Panc1 (cell line): ENCODE measurements around the gene GNAT1. TPM values are rescaled to one million over a fixed set of nuclear protein-coding genes. Genes with fewer than 3 reads are reported as not detected.

ENCODE experiments used
- ATAC-seq: fragments of 200-7000 bp; cut with Tn5 transposase; 2 replicates; pipeline ENCODE4 v1.9.1; 2020; ENCODE audit warnings: mild to moderate bottlenecking, moderate library complexity
- BruUV-seq: library from RNA; stranded (reverse); fragments of 400-500 nt; replicated peaks from 2 replicates; lab custom pipeline; 2021; lab: Mats Ljungman, UMichigan
- CTCF ChIA-PET: fragments of 300-600 bp; sonication (Branson Sonifier 250); formaldehyde crosslinking; loops from one replicate; lab custom pipeline; 2022; ENCODE audit warnings: antibody characterized with exemption; lab: Charles Lee
- POLR2A ChIA-PET: fragments of 300-600 bp; sonication (Branson Sonifier 250); formaldehyde crosslinking; loops from one replicate; lab custom pipeline; 2022; ENCODE audit warnings: antibody characterized with exemption; lab: Charles Lee
- DNase-seq: peaks from one replicate; pipeline ENCODE4 v3.0.0-alpha.2; 2010; ENCODE audit warnings: low read depth, low spot score
- H3K27ac ChIP-seq: 2 replicates; pipeline ENCODE4 v1.5.1; 2011; ENCODE audit warnings: mild to moderate bottlenecking, low read length, inconsistent platforms
- H3K27me3 ChIP-seq: fragments of 200-500 bp; sonication (Bioruptor generic); 2 replicates; pipeline ENCODE4 v1.6.0; 2014; ENCODE audit warnings: low read length, inconsistent platforms; ENCODE audit not compliant: control insufficient read depth, insufficient read depth
- H3K36me3 ChIP-seq: fragments of 200-500 bp; sonication (Bioruptor generic); 2 replicates; pipeline ENCODE4 v1.5.1; 2014; ENCODE audit warnings: inconsistent platforms, mild to moderate bottlenecking, low read length, moderate library complexity; ENCODE audit not compliant: control insufficient read depth, insufficient read depth
- H3K4me1 ChIP-seq: 2 replicates; pipeline ENCODE4 v1.5.1; 2011; ENCODE audit warnings: inconsistent platforms, mild to moderate bottlenecking, low read length, moderate library complexity; ENCODE audit not compliant: control insufficient read depth, insufficient read depth
- H3K4me3 ChIP-seq, 2 experiments: 2 replicates each; pipeline ENCODE4 v1.5.1; 2011 to 2012; ENCODE audit warnings: low read depth in 2 of 2, low read length in 2 of 2, mild to moderate bottlenecking in 2 of 2, inconsistent platforms in 1 of 2, moderate library complexity in 1 of 2
- H3K9me3 ChIP-seq: fragments of 200-500 bp; sonication (Bioruptor generic); 2 replicates; pipeline ENCODE4 v1.5.1; 2014; ENCODE audit warnings: low read depth, mild to moderate bottlenecking, inconsistent platforms, low read length, moderate library complexity; ENCODE audit not compliant: control insufficient read depth, insufficient read depth
- POLR2AphosphoS5 ChIP-seq: IDR thresholded peaks from 2 replicates; pipeline ENCODE4 v1.6.1; 2012; ENCODE audit warnings: mild to moderate bottlenecking, low read depth, low read length, moderate library complexity
- REST ChIP-seq, 2 experiments: IDR thresholded peaks; 2 replicates each; pipeline ENCODE4 v1.6.1; 2011 to 2012; ENCODE audit warnings: low read depth in 2 of 2, control low read depth in 1 of 2, low read length in 1 of 2, mild to moderate bottlenecking in 1 of 2, moderate library complexity in 1 of 2; ENCODE audit not compliant: insufficient read depth in 1 of 2
- SIN3A ChIP-seq: IDR thresholded peaks from 2 replicates; pipeline ENCODE4 v1.6.1; 2012; ENCODE audit warnings: low read depth, mild to moderate bottlenecking, low read length, moderate library complexity, borderline replicate concordance; ENCODE audit not compliant: insufficient read depth
- TCF7L2 ChIP-seq: IDR thresholded peaks from 2 replicates; pipeline ENCODE4 v1.6.1; 2011; ENCODE audit warnings: mild to moderate bottlenecking, low read depth, low read length, inconsistent platforms
- in situ Hi-C: cut with HindIII; loops from 2 replicates; pipeline ENCODE4 v1.10.0; 2016; ENCODE audit warnings: low sequenced_read_pairs, low pct_unique_long_range_greater_than_20kb
- intact Hi-C: fragments of 100-400 bp; cut with micrococcal nuclease; formaldehyde crosslinking; loops from one replicate; pipeline ENCODE4 v1.10.0; 2022; ENCODE audit not compliant: unreplicated experiment
- total RNA-seq: library from RNA; stranded (reverse); gene quantifications from one replicate; pipeline ENCODE4 v1.2.1, GENCODE V29; 2021; ENCODE audit not compliant: unreplicated experiment
- TF ChIP-seq, protein P1 (sequence below): fragments of 450-650 bp; IDR thresholded peaks from 2 replicates; pipeline ENCODE4 v1.5.1; 2017; ENCODE audit warnings: mild to moderate bottlenecking

Gene GNAT1
- total RNA-seq, 1 experiment from 2014 or later: not detected

GRCh38 chr3:50238549-50239026 lies 47.2 kb downstream of the GNAT1 start:
- intact Hi-C loops (no loop called here), in situ Hi-C loops (no loop called here)
- no TSS peak for BruUV-seq
- Histone ChIP-seq H3K9me3 (no peaks in the 10 kb centered on the region), H3K27me3 (no peaks in the 10 kb centered on the region), H3K27ac (peak overlapping the region; percentile 83), H3K36me3 (no peaks in the 10 kb centered on the region; the same call in 1 of the 2 replicates), H3K4me1 (peaks cover 33% of the 10 kb centered on the region), H3K4me3 (peak overlapping the region; percentile 83 to 86)
- ChIA-PET CTCF (interaction anchor here (0.6 kb wide), 1 partner anchor 12 kb away, joined by 3 read pairs; no protein-coding TSS in a partner anchor), POLR2A (no interaction called here)
- ATAC-seq (no peak), DNase-seq (no peak)
- TF ChIP-seq TCF7L2 (no peak), POLR2AphosphoS5 (no peak), SIN3A (no peak), REST (IDR thresholded peaks at IDR 0.05; ENCODE audit: insufficient read depth in 1 of 2, low read depth in 2 of 2, low read length in 1 of 2) (no peak)
- TF ChIP-seq, protein P1, sequence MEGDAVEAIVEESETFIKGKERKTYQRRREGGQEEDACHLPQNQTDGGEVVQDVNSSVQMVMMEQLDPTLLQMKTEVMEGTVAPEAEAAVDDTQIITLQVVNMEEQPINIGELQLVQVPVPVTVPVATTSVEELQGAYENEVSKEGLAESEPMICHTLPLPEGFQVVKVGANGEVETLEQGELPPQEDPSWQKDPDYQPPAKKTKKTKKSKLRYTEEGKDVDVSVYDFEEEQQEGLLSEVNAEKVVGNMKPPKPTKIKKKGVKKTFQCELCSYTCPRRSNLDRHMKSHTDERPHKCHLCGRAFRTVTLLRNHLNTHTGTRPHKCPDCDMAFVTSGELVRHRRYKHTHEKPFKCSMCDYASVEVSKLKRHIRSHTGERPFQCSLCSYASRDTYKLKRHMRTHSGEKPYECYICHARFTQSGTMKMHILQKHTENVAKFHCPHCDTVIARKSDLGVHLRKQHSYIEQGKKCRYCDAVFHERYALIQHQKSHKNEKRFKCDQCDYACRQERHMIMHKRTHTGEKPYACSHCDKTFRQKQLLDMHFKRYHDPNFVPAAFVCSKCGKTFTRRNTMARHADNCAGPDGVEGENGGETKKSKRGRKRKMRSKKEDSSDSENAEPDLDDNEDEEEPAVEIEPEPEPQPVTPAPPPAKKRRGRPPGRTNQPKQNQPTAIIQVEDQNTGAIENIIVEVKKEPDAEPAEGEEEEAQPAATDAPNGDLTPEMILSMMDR: no peak

DNA sequence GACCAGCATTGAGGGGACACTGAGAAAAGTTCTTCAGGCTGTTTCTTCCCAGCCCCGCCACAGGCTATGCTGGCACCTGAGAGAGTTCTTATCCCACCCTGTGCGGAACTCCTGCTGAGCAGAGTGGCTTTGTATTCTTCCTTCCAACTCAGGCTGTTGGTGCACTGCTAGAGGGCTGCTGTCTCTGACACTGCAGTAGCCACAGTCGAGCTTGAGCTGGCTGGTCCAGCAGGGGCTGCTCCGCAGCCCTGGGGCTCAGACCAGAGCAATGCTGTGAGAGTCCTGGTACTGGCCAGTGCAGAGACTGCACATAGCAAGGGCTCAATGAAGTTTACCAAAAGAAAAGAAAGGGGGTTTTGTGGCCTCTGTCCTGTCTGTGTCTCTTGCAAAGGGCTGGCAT lies 48.2 kb downstream of the GNAT1 start:
- ATAC-seq (no peak), DNase-seq (no peak)
- Histone ChIP-seq H3K4me3 (no peak overlapping the region), H3K27me3 (no peaks in the 10 kb centered on the region), H3K9me3 (no peaks in the 10 kb centered on the region), H3K36me3 (no peaks in the 10 kb centered on the region; the same call in 1 of the 2 replicates), H3K4me1 (peaks cover 37% of the 10 kb centered on the region), H3K27ac (no peak overlapping the region)
- ChIA-PET CTCF (no interaction called here), POLR2A (no interaction called here)
- intact Hi-C loops (no loop called here), in situ Hi-C loops (no loop called here)
- TF ChIP-seq SIN3A (no peak), REST (IDR thresholded peaks at IDR 0.05; ENCODE audit: insufficient read depth in 1 of 2, low read depth in 2 of 2, low read length in 1 of 2) (no peak), POLR2AphosphoS5 (no peak), TCF7L2 (no peak)
- TF ChIP-seq, protein P1: no peak
- BruUV-seq: no TSS peak
